GM19238 (cell line): ENCODE data around the gene RALB.
A peak's percentile ranks its signal among the peaks of the same experiment; 100 is the strongest.

Experiments
- DNase-seq: peaks from one replicate; pipeline ENCODE4 v3.0.0; 2011; ENCODE audit warnings: low spot score; ENCODE audit not compliant: insufficient read length

RALB gene

DNA sequence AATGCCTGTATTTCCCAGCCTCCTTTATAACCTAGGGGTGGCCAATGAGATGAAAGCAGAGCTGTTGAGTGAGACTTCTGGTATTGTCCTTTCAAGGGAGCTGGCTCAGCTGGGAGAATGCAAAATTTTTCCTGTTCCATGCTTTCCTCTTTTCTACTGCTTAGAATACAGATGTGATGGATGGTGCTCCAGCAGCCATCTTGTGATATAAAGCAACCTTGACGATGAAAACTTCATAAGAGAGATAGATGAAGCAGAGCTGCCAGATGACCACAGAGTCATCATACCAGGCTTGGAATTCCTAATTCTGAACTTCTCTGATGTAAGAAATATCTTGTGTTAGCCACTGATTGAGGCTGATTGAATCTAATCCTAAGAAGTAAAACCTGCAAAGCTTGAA, 81.4 kb downstream of the RALB start:
- no peak for DNase-seq

DNA sequence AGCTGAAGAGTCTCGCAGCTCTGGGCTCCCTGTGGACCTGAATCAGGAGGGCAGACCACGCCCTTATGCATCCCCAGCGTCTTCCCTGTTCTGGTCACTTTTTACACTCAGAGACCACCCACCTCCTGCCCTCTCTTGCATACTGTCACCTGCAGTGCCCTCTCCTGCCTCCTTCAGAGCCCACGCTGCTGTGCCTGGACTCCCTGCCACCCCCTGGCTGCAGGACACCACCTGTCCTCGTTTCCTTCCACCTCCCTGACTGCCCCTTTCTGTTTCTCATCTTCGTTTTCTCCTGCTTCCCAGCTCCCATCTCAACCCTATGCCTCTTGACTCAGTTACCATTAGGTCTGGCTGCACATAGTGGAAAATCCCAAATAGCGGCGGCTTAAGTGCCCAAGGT, 84.1 kb downstream of the RALB start:
- no peak for DNase-seq

DNA sequence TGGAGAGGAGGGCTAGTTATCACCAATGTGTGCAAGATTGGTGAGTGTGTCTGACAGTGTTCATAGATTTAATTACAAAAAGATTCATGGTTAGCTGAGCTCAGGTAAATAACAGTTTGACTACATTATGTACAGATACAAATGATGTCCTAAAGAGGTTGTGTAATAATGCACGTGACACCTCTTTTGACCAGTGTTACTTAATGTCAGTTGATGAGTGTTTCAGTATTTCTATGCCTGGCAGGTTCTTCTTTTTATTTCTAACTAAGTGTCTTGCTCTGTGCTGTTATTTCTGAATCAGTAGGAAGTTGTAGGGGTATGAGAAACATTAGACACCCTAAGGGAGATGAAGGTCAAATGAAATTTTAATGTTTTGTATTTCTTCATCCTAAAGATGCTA, 85.4 kb downstream of the RALB start:
- DNase-seq, result no peak

DNA sequence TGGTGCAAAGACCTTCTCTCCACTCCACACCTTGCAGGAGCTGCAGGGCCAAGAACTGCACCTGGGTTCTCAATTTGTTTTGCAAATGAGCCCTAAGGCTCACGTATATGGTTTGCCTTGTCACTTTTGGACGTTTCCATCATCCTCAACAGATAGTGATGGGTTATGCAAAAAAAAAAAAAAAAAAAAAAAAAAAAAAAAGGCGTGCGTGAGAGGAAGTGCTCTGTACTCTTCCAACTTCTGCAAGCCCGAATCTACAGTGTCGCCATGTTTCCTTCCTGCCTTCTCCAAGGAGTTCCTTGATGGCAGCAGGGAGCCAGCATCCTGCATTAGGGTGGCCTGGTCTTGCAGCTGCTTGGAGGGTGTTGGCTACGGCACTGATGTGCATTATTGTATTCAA, 89.3 kb downstream of the RALB start:
- no peak for DNase-seq

DNA sequence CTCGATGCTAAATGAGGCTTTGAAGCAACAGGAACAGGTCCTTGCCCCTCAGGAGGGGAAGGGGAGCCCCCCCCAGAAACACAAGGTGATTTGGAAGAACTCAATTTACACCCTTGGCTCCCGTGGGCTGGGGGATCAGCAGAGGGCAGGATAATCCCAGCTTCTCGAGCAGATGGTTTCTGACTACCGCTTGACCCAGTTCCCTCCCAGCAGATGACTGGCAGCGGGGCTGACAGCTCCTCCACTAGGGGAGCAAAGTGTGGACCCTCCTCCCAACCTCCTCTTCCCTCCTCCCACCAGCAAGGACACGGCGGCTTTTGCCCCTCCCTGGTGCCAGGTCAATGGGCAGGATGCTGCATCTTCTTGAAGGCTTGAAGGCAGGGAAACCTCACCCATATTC, 89.8 kb downstream of the RALB start:
- DNase-seq, result no peak

DNA sequence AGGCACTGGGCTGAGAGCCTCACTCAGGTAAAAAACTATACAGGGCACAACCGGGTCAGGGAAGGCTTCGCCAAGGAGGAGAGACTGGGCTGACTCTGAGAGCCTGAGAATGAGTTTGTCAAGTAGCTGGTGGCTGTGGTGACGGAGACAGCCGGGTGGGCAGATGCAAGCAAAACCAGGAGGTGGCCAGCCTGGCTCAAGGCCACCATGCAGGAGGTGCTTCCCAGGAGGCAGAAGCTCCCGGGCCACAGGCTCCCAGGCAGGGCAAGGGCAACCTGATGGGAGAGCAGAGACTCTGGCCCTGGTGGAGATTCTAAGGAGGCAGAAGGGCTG, 90.4 kb downstream of the RALB start:
- DNase-seq, result no peak

DNA sequence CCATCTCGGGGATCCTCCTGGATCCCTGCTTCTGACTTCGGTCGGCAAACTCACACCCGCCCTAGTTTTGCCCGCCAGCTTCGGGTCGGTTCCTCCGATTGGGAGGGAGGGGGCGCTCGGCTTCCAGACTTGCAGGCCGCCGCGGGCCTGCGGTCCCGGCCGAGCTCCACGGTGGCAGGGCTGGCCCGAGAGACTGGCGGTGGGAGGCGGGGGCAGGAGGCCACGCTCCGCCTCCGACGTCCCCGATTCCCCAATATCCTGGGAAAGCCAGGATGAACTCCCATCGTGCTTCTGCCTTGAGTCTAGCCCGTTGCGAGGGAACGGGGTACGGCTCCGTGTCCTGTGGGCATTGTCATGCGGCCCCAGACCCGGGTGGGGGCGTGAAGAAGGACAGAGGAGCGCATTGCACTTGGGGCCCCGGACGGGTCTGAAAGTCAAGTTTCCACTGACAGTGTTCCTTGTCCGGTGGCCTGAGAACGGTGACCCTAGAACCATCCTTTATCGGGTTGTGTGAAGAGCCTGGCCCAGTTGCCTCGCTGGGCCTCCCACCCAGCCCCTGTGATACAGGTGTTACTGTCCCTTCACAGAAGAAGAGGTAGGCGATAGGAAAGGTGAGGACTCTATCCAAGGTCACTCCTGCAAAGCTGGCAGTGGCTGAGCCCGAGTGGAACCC, 90.9 kb downstream of the RALB start:
- peak; percentile 62 for DNase-seq
